Vagina (tissue), 2 donors: ENCODE data around the gene ADGRV1. TPM values are rescaled to one million over a fixed set of nuclear protein-coding genes. Genes with fewer than 3 reads are reported as not detected.

Experiments used
- DNase-seq, 2 donors: peaks; one replicate each; pipeline ENCODE4 v3.0.0-alpha.2; 2017; ENCODE audit errors: extremely low spot score in 2 of 2
- H3K27ac ChIP-seq: fragments of 200-600 bp; sonication (generic); one replicate; pipeline ENCODE4 v1.5.1; 2019
- H3K27me3 ChIP-seq: fragments of 200-600 bp; sonication (generic); one replicate; pipeline ENCODE4 v1.5.1; 2019
- H3K36me3 ChIP-seq, 2 donors: fragments of 200-600 bp; sonication (generic); one replicate each; pipeline ENCODE4 v1.5.1; 2017 to 2019
- H3K4me1 ChIP-seq: fragments of 200-600 bp; sonication (generic); one replicate; pipeline ENCODE4 v1.5.1; 2019
- H3K4me3 ChIP-seq, 2 donors: fragments of 200-600 bp; sonication (generic); 1 replicate in 1 of 2; 2 replicates in 1 of 2; pipeline ENCODE4 v1.5.1; 2016 to 2019
- H3K9me3 ChIP-seq: fragments of 200-600 bp; sonication (generic); one replicate; pipeline ENCODE4 v1.5.1; 2019
- POLR2A ChIP-seq, 2 donors: fragments of 450-650 bp; IDR thresholded peaks; one replicate each; pipeline ENCODE4 v1.6.1; 2017; ENCODE audit warnings: antibody characterized with exemption in 2 of 2, mild to moderate bottlenecking in 2 of 2, moderate library complexity in 2 of 2
- POLR2AphosphoS5 ChIP-seq, 2 donors: sonication (generic); formaldehyde crosslinking; IDR thresholded peaks; one replicate each; pipeline ENCODE4 v1.9.0; 2017; ENCODE audit warnings: antibody characterized with exemption in 2 of 2, mild to moderate bottlenecking in 2 of 2, low read depth in 1 of 2; ENCODE audit not compliant: insufficient read depth in 1 of 2
- intact Hi-C: fragments of 100-400 bp; cut with DNase I; formaldehyde crosslinking; loops from one replicate; pipeline ENCODE4 v1.15.1; 2023
- total RNA-seq: library from RNA; depleted of rRNA; stranded (reverse); fragments of >200 nt; gene quantifications from one replicate; pipeline ENCODE4 v1.2.3, GENCODE V29; 2016
- TF ChIP-seq, protein P1 (sequence below), 3 experiments: fragments of 450-650 bp in 2 of 3; fragments of 200-600 bp in 1 of 3; sonication (generic) in 1 of 3; IDR thresholded peaks; one replicate each; pipeline ENCODE4 v1.5.1; 2017 to 2019; ENCODE audit warnings: antibody characterized with exemption in 3 of 3, mild to moderate bottlenecking in 2 of 3, moderate library complexity in 2 of 3

Gene ADGRV1
- total RNA-seq, 1 donor from 2014 or later, result 10.6 TPM

- Histone ChIP-seq H3K36me3 (no peaks in the 10 kb centered on the region), H3K4me1 (peaks cover 15% of the 10 kb centered on the region), H3K9me3 (no peaks in the 10 kb centered on the region), H3K27ac (no peak overlapping the region), H3K4me3 (no peak overlapping the region), H3K27me3 (no peaks in the 10 kb centered on the region)
- no peak for TF ChIP-seq POLR2AphosphoS5 (IDR thresholded peaks at IDR 0.05; ENCODE audit: insufficient read depth in 1 of 2, low read depth in 1 of 2)
- TF ChIP-seq POLR2A (IDR thresholded peaks at IDR 0.05), result no peak
- TF ChIP-seq, protein P1, sequence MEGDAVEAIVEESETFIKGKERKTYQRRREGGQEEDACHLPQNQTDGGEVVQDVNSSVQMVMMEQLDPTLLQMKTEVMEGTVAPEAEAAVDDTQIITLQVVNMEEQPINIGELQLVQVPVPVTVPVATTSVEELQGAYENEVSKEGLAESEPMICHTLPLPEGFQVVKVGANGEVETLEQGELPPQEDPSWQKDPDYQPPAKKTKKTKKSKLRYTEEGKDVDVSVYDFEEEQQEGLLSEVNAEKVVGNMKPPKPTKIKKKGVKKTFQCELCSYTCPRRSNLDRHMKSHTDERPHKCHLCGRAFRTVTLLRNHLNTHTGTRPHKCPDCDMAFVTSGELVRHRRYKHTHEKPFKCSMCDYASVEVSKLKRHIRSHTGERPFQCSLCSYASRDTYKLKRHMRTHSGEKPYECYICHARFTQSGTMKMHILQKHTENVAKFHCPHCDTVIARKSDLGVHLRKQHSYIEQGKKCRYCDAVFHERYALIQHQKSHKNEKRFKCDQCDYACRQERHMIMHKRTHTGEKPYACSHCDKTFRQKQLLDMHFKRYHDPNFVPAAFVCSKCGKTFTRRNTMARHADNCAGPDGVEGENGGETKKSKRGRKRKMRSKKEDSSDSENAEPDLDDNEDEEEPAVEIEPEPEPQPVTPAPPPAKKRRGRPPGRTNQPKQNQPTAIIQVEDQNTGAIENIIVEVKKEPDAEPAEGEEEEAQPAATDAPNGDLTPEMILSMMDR (IDR thresholded peaks at IDR 0.05), result no peak
- DNase-seq, result no peak
- intact Hi-C loops, result no loop called here
Measured at GRCh38 chr5:91194824-91195381, 636.3 kb downstream of the ADGRV1 start.

- intact Hi-C loops, result no loop called here
- H3K9me3 ChIP-seq, result no peaks in the 10 kb centered on the region
- no peak overlapping the region for H3K4me3 ChIP-seq
- no peaks in the 10 kb centered on the region for H3K36me3 ChIP-seq
- TF ChIP-seq POLR2A (IDR thresholded peaks at IDR 0.05) (no peak), POLR2AphosphoS5 (IDR thresholded peaks at IDR 0.05; ENCODE audit: insufficient read depth in 1 of 2, low read depth in 1 of 2) (no peak)
- TF ChIP-seq, protein P1 (IDR thresholded peaks at IDR 0.05), result no peak
- no peaks in the 10 kb centered on the region for H3K27me3 ChIP-seq
- H3K27ac ChIP-seq, result no peak overlapping the region
- H3K4me1 ChIP-seq, result no peaks in the 10 kb centered on the region
- DNase-seq, result no peak
Measured at GRCh38 chr5:91200692-91201091, 642.1 kb downstream of the ADGRV1 start.

GRCh38 chr5:91206103-91206502 is 647.5 kb downstream of the ADGRV1 start:
- intact Hi-C loops, result no loop called here
- Histone ChIP-seq H3K4me1 (peaks cover 5% of the 10 kb centered on the region), H3K9me3 (no peaks in the 10 kb centered on the region), H3K27me3 (no peaks in the 10 kb centered on the region), H3K4me3 (no peak overlapping the region), H3K27ac (no peak overlapping the region), H3K36me3 (no peaks in the 10 kb centered on the region)
- DNase-seq, result no peak
- no peak for TF ChIP-seq POLR2A (IDR thresholded peaks at IDR 0.05)

- Histone ChIP-seq H3K4me3 (no peak overlapping the region), H3K9me3 (no peaks in the 10 kb centered on the region), H3K4me1 (peaks cover 12% of the 10 kb centered on the region), H3K36me3 (no peaks in the 10 kb centered on the region), H3K27ac (no peak overlapping the region), H3K27me3 (no peaks in the 10 kb centered on the region)
- TF ChIP-seq, protein P1 (IDR thresholded peaks at IDR 0.05), result no peak
- no peak for TF ChIP-seq POLR2A (IDR thresholded peaks at IDR 0.05)
- TF ChIP-seq POLR2AphosphoS5 (IDR thresholded peaks at IDR 0.05; ENCODE audit: insufficient read depth in 1 of 2, low read depth in 1 of 2), result no peak
- DNase-seq, result no peak
- intact Hi-C loops, result no loop called here
Measured at GRCh38 chr5:91206734-91207133, 648.1 kb downstream of the ADGRV1 start.

DNA sequence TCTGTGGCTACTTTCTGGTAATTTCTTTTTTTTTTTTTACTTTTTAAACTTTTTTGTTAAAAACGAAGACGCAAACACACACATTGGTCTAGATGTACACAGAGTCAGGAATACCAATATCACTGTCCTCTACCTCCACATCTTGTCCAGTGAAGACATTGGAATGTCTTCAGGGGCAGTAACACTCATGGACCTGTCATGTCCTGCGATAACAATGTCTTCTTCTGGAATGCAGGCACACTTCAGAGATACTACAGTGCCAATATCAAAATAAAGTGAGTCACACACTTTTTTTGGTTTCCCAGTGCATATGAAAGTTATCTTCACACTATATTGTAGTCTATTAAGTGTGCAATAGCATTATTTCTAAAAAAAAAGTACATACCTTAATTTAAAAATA is 648.7 kb downstream of the ADGRV1 start:
- Histone ChIP-seq H3K9me3 (no peaks in the 10 kb centered on the region), H3K36me3 (no peaks in the 10 kb centered on the region), H3K4me1 (peaks cover 17% of the 10 kb centered on the region), H3K27ac (no peak overlapping the region), H3K4me3 (no peak overlapping the region), H3K27me3 (no peaks in the 10 kb centered on the region)
- TF ChIP-seq POLR2AphosphoS5 (IDR thresholded peaks at IDR 0.05; ENCODE audit: insufficient read depth in 1 of 2, low read depth in 1 of 2) (no peak), POLR2A (IDR thresholded peaks at IDR 0.05) (no peak)
- TF ChIP-seq, protein P1 (IDR thresholded peaks at IDR 0.05), result no peak
- intact Hi-C loops, result no loop called here
- no peak for DNase-seq
